HG03521 (cell line): ENCODE data around the gene TMEM161B.
"Not testable (repeated sequence)": the region's sequence is repeated elsewhere in the genome, so short reads cannot be mapped to it uniquely, and the experiment has no call there.

Experiments used
- ATAC-seq: cut with Tn5 transposase; IDR thresholded peaks from one replicate; pipeline ENCODE4 v1.9.1; 2021; ENCODE audit warnings: mild to moderate bottlenecking, moderate library complexity; ENCODE audit not compliant: unreplicated experiment

The TMEM161B gene

DNA sequence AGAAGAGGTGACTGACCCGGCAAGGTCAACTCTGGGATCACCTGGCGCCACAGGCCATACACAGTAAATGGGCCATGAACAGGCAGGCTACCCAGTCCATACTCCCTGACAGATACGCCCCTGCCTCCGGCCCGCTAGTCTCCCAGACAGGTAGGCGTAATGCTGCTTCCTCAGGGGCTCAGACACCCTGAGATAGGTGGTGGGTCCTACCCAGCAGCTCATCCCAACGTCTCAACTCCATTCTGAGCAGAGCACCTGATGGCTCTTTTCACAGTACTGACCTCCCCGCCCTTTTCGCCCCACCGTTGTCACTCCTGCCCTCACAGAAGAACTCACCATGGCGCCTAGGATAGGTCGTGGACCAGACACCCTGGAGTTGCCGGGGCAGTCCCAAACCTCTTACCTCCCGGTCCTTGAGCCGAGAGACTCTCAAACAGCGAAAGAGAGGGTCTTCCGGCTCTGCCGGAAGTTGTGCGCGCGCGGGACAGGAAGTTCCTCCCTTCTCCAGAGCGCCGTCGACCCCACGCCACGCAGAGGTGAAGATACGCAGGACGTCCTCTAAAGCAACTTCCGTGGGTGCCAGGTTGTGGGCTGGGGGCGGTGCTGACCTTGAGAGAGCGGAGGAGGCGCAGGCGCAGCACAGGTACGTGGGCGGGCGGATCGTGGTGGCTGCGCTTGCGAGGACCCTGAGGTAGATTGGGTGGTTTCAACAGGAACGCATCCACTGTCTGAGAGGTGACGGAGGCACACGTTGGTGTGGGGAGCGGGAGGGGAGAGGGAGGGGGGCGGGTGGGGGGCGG is at the start of gene TMEM161B:
TSS of gene TMEM161B (minus strand) at position 461 of the 800 bp plus-strand sequence. CDS start at position 339, 122 bp downstream.
- ATAC-seq: peak; percentile 100

DNA sequence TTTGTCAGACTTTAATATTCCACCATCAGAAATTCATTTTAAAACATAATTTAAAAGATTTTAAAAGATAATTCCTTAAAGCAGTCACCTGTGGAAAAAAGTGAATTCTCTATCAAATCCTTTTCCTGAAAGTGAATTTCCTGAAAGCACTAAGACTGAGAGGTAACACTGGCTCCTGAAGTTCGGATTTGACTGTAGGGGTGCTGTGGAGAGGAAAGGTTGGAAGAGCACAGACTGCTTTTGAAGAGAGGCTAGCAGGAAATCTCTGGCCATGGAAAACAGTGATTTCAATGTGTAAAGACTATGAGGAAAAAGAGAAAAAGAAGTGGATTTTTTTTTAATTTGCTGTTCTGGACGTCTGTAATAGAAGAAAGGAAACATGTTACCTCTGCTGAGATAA is 35.7 kb upstream of the TMEM161B start:
- no peak for ATAC-seq

DNA sequence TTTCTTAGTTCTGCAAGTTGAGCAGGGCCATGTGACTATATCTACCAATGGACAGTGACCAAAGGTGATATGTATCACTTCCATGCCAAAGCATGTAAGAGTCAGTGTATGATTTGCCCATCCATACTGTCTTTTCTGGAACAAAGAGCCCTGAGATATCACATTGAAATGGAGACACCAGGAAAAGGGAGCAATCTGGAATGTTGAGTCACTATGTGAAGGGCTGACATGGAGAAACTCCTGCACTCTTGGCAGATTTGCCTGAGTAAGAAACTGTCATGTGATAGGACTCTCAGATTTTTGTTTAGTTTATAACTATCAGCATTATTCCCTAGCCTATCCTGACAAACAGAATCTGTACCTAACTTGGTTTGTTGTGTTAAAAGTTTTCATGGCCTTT is 29.8 kb upstream of the TMEM161B start:
- no peak for ATAC-seq

DNA sequence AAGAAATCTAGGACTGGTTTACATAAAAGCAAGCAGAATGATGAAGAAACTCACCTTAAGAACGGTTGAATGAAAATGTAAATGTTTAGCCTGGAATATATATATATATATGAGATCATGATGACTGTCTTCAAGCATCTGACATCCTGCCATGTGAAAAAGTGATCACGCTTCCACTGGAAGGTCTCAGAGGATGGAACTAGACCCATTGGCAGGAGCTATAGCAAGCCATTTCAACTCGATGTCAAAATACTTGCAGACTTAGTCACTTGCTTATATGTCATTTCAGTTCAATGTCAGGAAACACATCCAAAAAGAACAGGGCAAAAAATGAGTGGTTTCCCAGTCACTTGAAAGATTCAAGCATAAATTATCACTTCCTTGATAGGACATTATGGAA is 22.2 kb upstream of the TMEM161B start:
- ATAC-seq: no peak

DNA sequence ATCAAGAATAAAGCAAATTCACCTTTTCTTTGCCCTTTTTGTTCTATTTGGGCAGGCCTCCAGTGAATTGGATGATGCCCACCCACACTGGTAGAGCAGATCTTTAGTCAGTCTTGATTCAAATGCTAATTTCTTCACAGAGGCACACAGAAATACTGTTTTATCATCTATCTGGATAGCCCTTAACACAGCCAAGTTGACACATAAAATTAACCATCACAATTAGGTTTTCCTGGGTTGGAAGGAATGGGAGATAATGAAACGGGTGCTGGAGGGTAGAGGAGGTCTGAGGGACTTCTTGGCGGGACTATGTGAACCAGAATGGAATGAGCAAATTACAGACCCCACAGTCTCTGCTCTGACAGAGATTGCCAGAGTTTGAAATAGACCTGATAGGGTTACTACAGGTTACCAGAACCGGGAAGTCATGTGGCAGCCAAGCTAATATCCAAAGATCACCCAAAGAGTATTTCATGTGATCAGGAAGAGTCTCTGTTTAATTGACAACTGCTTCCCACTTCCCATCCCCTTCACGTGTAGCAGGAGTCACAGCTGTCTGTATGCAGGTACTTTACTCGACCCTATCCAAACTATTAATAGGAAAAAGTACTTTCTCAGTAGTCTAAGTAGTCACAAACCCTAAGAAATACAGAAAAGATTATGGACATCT is 20.0 kb upstream of the TMEM161B start:
- ATAC-seq: no peak

DNA sequence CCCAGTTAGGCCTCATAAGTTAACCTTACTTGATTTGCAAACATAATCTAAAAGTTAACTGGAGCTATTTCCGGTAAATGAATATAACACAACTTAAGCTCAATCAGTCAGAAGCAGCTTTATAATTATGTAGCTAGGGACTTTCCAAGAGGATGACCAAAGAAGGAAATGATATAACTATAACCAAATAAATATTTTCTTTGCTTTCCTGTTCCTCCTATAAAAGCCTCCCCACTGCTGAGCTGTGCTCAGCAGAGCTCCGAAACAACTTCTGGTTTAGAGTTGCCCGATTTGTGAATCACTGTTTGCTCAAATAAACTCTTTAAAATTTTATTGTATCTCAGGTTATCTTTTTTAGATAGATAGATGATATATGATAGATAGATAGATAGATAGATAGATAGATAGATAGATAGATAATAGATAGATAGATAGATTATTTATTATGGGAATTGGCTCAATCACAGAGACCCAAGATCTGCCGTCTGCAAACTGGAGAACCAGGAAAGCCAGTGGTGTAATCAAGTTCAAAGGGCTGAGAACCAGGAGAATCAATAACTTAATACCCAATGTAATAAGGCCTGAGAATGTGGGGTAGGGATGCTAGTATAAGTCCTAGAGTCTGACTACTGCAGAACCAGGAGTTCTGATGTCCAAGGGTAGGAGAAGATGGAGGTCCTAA is 19.3 kb upstream of the TMEM161B start:
- no peak for ATAC-seq

DNA sequence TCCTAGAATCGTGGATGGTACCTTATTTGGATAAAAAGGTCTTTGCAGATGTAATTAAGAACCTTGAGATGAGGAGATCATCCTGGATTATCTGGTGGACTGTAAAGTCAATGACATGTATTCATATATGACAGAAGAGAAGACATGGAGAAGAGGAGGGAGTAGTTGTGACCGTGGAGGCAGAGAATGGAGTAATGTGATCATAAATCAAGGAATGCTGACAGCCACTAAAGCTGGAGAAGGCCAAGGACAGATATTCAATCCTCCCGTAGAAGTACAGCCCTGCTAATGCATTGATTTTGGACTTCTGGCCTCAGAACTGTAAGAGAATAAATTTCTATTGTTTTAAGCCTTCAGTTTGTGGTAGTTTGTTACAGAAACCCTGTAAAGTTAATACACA is 18.7 kb upstream of the TMEM161B start:
- no peak for ATAC-seq

DNA sequence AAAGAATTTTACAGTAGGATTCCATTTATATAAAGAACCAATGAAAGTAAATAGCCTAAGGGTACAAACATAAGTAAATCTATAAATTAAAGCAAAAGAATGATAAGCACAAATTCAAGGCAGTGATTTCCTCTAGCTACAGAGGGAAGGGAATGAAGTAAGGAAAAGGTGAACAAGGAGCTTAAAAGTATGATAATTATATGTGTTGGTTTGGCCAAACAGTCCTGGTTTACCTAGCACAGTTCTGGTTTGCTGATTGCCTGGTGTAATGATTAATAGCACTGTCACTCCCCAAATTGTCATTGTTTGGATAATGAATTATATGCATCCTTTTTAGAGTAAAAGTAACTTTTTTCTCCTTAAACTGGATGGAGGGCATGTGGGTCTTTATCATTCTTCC is 15.0 kb upstream of the TMEM161B start:
- ATAC-seq: no peak

DNA sequence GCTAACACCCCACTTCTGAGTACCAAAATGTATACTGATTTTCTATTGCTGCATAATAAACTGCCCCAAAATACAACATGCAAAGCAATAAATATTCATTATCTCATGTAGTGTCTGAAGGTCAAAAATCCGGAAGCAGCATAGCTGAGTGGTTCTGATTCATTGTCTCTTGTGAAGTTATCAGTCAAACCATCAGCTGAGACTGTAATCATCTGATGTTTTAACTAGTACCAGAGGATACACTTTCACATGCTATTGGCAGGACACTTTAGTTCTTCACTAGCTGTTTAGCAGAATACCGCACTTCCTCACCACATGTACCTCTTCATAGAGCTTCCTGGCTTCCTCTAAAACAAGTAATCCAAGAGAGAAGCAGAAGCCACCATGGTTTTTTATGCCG is 12.7 kb upstream of the TMEM161B start:
- ATAC-seq: no peak

DNA sequence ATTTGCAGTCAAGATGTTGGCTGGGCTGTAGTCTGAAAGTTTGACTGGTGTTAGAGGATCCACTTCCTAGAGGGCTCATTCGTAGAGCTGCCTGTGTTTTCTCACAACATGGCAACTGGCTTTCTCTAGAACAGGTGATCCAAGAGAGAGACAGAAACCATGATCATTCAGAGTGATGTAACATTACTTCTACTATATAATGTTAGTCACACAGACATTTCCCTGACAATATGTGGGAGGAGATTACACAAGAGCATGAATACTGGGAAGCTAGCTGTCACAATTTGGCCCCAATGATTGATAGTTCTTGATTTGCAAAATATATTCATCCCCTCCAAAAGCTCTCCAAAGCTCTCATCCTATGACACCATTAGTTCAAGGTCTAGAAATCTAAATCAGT is 10.9 kb upstream of the TMEM161B start:
- ATAC-seq: no peak

DNA sequence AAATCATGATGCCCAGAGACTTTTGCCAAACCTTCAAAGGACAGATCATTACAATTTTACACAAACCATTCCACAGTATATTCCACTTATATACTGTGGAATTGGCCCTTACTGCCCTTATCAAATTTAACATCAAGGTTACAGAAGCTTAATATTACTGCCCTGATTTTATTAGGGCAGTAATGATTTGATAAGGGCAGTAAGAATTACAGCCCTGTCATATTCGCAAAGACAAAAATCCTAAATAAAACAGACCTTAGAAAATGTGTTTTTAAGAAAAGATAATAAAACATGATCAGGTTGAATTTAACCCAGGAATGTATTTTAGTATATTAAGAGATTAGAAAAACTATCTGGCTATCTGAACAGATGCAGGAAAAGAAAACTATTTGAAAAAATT is 7.7 kb upstream of the TMEM161B start:
- ATAC-seq: no peak

DNA sequence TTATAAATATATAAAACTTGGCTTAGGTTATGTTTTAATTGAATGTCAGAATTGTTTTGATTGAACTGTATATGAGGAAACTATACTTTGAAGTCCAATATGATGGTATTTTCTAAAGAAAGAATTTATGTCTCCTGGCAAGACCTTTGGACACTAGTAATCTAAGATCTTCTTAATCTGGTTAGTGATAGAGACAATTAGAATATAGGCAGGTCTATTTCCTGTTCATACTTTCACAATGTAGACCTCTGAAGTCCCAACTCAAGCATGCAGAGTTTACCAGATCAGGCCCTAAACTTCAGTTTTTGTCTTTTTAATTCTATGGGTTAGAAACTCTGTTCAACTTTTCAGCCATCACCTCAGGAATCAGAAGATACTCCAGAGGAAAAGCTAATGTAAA is 6.9 kb upstream of the TMEM161B start:
- no peak for ATAC-seq

DNA sequence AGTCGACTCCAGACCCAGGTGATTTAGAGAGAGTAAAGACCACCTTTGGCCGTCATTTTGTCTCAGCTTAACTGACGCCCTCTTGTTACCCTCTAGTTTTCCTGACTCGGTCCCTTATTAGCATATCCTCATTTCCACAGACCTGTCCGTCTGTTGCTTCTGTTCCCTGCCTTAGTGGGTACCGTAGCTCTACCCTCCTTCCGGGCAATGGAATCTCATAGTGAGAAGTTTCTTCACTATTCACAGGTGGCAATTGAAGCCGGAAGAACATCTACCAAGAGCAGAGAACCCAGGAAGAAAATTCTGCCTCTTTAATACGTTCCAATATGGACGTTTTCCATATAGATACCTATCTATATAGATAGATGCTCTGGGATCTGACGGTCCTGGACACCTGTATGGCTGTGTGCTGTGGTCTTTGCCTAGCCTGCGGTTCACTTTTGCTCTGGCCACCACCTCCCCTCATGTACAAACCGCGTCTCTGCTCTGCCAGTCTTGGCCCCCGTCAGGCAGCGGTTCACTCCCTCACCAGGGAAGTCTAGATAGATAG is 652 bp upstream of the TMEM161B start:
- ATAC-seq: peak; percentile 6

DNA sequence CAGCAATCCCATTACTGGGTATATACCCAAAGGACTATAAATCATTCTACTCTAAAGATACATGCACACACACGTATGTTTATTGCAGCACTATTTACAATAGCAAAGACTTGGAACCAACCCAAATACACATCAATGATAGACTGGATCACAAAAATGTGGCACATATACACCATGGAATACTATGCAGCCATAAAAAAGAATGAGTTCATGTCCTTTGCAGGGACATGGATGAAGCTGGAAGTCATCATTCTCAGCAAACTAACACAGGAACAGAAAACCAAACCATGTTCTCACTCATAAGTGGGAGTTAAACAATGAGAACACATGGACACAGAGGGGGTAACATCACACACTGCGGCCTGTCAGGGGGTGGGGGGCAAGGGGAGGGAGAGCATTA is 4.1 kb downstream of the TMEM161B start:
- ATAC-seq: not testable (repeated sequence)

DNA sequence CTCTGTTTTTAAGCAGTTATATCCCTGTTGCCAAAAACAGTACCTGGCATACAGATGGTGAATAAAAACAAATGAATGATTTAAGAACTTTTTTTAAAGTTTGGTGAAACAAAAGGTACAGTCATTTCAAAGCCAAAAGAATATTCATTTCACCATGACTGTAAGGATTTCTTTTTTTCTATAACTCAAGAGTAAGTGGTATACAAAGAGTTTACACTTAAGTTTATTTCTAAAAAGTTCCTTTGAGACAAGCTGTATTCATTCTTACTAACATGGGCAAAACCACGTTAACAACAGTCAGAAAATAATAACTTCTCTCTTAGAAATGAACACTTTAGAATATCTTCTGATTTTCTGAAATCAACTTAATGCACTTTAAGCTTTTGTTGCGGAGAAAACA is 5.3 kb downstream of the TMEM161B start:
- ATAC-seq: no peak

DNA sequence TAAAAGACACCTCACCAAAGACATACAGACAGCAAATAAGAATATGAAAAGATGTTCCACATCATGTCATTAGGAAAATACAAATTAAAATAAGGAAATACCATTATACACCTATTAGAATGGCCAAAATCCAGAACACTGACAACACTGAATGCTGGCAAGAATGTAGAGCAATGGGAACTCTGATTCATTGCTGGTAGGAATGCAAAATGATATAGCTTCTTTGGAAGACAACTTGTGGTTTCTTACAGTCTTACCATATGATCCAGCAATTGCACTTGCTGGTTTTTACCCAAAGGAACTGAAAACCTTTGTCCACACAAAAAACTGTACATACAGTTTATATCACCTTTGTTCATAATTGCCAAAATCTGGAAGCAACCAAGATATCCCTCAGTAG is 6.5 kb downstream of the TMEM161B start:
- no peak for ATAC-seq

DNA sequence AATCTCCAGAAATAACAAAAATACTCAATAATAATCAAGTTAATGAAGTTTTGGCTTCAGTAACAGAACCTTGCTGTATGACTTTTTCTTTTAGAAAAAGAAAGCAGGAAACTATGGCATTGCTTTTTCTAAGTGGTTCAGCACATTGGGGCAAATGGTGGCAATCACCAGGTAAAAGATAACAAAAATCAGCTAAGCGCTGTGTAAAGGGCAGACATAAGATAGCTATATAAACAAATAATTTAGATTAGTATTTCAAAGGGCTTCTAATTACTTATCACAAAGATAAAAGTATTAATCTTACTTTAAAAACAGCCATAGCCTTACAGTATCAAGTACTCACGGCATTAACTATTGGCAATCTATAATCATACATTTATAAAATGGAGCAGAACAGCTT is 10.0 kb downstream of the TMEM161B start:
- ATAC-seq: no peak

DNA sequence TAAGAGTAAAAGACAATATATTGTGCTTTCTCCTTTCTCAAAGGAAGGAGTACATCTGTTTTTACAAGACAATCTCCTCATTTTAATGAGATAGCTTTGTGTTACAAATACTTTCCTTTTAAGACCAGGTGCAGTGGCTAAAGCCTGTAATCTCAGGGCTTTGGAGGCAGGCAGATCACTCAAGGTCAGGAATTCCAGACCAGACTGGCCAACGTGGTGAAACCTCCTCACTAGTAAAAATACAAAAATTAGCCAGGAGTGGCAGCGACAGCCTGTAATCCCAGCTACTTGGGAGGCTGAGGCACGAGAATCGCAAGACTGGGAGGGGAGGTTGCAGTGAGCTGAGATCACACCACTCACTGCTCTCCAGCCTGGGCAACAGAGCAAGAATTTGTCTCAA is 11.8 kb downstream of the TMEM161B start:
- no peak for ATAC-seq

DNA sequence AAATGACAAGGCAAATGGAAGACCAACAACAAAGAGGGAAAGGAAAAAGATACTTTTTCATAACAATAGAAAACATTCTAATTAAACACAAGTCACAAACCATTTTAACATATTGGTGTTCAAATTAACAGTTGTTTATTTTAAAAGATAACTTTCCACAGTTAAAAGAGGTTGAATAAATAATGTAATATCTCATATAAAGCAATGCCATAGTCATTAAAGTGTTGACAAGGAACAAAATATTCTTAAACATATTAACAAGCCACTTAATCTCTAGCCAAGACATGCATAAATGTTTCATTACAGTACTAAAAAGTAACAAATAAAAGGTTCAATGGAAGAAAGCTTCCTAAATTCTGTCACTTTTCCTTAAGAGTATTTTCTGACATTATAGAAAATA is 12.6 kb downstream of the TMEM161B start:
- no peak for ATAC-seq

DNA sequence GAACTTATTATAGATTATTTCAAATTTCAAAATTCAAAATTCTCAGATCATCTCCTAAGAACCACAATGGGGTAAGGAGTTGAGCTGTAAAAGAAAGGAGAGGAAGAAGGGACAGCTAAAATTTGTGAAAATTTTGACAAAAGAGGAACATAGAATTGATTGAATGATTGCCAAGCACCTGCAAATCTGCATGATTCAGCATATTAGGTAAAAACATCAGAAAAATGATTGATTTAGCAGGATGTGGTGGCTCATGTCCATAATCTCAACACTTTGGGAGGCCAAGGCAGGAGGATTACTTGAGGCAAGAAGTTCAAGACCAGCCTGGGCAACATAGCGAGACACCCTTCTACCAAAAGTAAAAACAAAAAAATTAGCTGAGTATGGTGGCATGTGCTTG is 14.3 kb downstream of the TMEM161B start:
- ATAC-seq: no peak

DNA sequence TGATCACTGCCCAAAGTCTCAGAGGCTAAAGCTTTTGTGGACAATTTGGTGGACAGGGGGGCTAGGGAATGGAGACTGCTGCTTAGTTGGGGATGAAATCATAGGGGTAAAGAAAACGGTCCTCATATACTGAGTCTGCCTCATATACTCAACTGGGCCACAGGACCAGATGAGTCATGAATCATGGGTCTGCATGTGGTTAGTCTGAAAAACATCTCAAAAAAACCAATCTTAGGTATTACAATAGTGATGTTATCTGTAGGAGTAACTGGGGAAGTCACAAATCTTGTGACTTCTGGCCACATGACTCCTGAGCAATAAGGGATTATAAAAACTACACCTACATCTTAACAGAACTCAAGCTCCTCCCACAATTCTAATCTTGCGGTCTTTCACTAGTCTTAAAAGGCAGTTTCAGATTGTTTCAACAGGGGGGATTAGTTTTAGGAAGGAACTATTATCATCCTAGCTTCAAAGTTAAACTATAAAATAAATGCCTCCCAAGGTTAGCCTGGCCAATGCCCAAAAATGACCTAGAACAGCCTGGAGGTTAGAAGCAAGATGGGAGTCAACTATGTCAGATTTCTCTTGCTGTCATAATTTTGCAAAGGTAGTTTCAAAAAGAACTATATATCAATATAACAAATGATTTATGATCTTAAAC is 17.5 kb downstream of the TMEM161B start:
- ATAC-seq: no peak
